SHP77 treated with DMSO at 0.1 percent for 48 hours (cell line): ENCODE measurements around the gene TNNI2.

Experiments
- DNase-seq: peaks from one replicate; lab custom pipeline; 2025; lab: John Stamatoyannopoulos, UW

The TNNI2 gene

GRCh38 chr11:1888811-1889210 lies 50.0 kb downstream of the TNNI2 start:
- no peak for DNase-seq

GRCh38 chr11:1889224-1889930 lies 50.6 kb downstream of the TNNI2 start:
- DNase-seq = no peak

GRCh38 chr11:1889941-1890855 lies 51.4 kb downstream of the TNNI2 start:
- no peak for DNase-seq
